ENCODE measurements around the gene EEF2K. TPM values are rescaled to one million over a fixed set of nuclear protein-coding genes. Genes with fewer than 3 reads are reported as not detected.
A peak's percentile ranks its signal among the peaks of the same experiment; 100 is the strongest.

The EEF2K gene
- total and polyA plus RNA-seq, 2 of the 13 experiments (the other 11 are each of a cell fraction or from before 2014, with no cell fraction given): 22.0 to 23.8 TPM

GRCh38 chr16:22188595-22189442, 17.3 kb upstream of the EEF2K start (continued):
- TF ChIP-seq TERF1 (CRISPR knock-in tag; IDR thresholded peaks at IDR 0.05) (no peak), ATF7 (IDR thresholded peaks at IDR 0.05) (no peak), ATF7 (CRISPR knock-in tag; IDR thresholded peaks at IDR 0.05) (no peak), NFRKB (IDR thresholded peaks at IDR 0.05) (no peak), GMEB1 (CRISPR knock-in tag; IDR thresholded peaks at IDR 0.05; ENCODE audit: borderline replicate concordance) (no peak), KLF9 (CRISPR knock-in tag; IDR thresholded peaks at IDR 0.05; ENCODE audit: low read depth) (no peak), BATF2 (CRISPR knock-in tag; IDR thresholded peaks at IDR 0.05) (no peak), SMARCC2 (IDR thresholded peaks at IDR 0.05) (no peak), BRF2 (CRISPR knock-in tag; IDR thresholded peaks at IDR 0.05) (no peak), ARNT2 (CRISPR knock-in tag; IDR thresholded peaks at IDR 0.05; ENCODE audit: low read depth) (no peak; the same call in 1 of the 2 replicates), ZSCAN30 (CRISPR knock-in tag; IDR thresholded peaks at IDR 0.05) (no peak), ZC3H4 (CRISPR knock-in tag; IDR thresholded peaks at IDR 0.05; ENCODE audit: borderline replicate concordance) (no peak), SMAD1 (CRISPR knock-in tag; IDR thresholded peaks at IDR 0.05; ENCODE audit: borderline replicate concordance, low read depth) (no peak), CREB3 (CRISPR knock-in tag; IDR thresholded peaks at IDR 0.05) (peak; percentile 51; the same call in 1 of the 2 replicates), NFE2L2 (IDR thresholded peaks at IDR 0.05; ENCODE audit: low read length) (no peak), NCOR1 (IDR thresholded peaks at IDR 0.05; ENCODE audit: borderline replicate concordance, low read length) (no peak), GTF3A (CRISPR knock-in tag; conservative IDR thresholded peaks at IDR 0.05) (no peak), ZNF513 (CRISPR knock-in tag; conservative IDR thresholded peaks at IDR 0.05) (0 out of 2 replicates have a peak, but pooled peaks have one; percentile 4), MYPOP (CRISPR knock-in tag; IDR thresholded peaks at IDR 0.05) (no peak), MXD1 (CRISPR knock-in tag; IDR thresholded peaks at IDR 0.05) (no peak), ZNF572 (CRISPR knock-in tag; IDR thresholded peaks at IDR 0.05) (no peak)

All from HepG2 (cell line).